Testis (tissue), 3 donors: ENCODE measurements around the gene LRRC8C. TPM values are rescaled to one million over a fixed set of nuclear protein-coding genes. Genes with fewer than 3 reads are reported as not detected.

ENCODE experiments used
- DNase-seq: peaks from one replicate; pipeline ENCODE4 v3.0.0-alpha.2; 2019
- H3K27ac ChIP-seq, 2 donors: fragments of 200-600 bp; sonication (generic); one replicate each; pipeline ENCODE4 v1.5.1; 2019
- H3K27me3 ChIP-seq: fragments of 200-600 bp; sonication (generic); one replicate; pipeline ENCODE4 v1.5.1; 2019
- H3K36me3 ChIP-seq: fragments of 200-600 bp; sonication (generic); one replicate; pipeline ENCODE4 v1.5.1; 2017; ENCODE audit warnings: low read depth; ENCODE audit errors: missing control alignments
- H3K4me1 ChIP-seq: fragments of 200-600 bp; sonication (generic); one replicate; pipeline ENCODE4 v1.5.1; 2019
- H3K4me3 ChIP-seq, 2 donors: fragments of 200-600 bp; sonication (generic); one replicate each; pipeline ENCODE4 v1.5.1; 2017 to 2019
- H3K9me3 ChIP-seq: fragments of 200-600 bp; sonication (generic); one replicate; pipeline ENCODE4 v1.5.1; 2017
- CTCF ChIP-seq, 3 experiments: fragments of 450-650 bp in 2 of 3; fragments of 200-600 bp in 1 of 3; sonication (generic) in 1 of 3; IDR thresholded peaks; one replicate each; pipeline ENCODE4 v1.5.1; 2016 to 2019; ENCODE audit warnings: antibody characterized with exemption in 3 of 3, mild to moderate bottlenecking in 2 of 3, moderate library complexity in 1 of 3
- POLR2A ChIP-seq: fragments of 450-650 bp; IDR thresholded peaks from one replicate; pipeline ENCODE4 v1.6.1; 2017; ENCODE audit warnings: antibody characterized with exemption, mild to moderate bottlenecking, moderate library complexity
- WGBS, 2 donors: methylation state at CpG; one replicate each; pipeline ENCODE4 v1.1.5; 2018; 5-methylcytosine and 5-hydroxymethylcytosine counted together
- intact Hi-C: fragments of 100-400 bp; cut with DNase I; formaldehyde crosslinking; loops from one replicate; pipeline ENCODE4 v1.15.1; 2023; ENCODE audit warnings: low total_unique reads
- polyA plus RNA-seq: library from polyadenylated mRNA; stranded (reverse); fragments of 350-450 nt; fragmentation: Illumina TruSeq; extraction: RNeasy Lipid Tissue Mini Kit (QIAGEN cat#74804); gene quantifications from one replicate; pipeline ENCODE4 v1.2.3, GENCODE V29; 2014; ENCODE audit warnings: low read depth, low replicate concordance; ENCODE audit not compliant: insufficient read depth
- total RNA-seq, 2 donors: library from RNA; depleted of rRNA; stranded (reverse); fragments of >200 nt; gene quantifications; one replicate each; pipeline ENCODE4 v1.2.3, GENCODE V29; 2016

The LRRC8C gene
- total and polyA plus RNA-seq, 3 donors from 2014 or later = 8.2 to 19.8 (median 16.2) TPM

GRCh38 chr1:89697383-89697782 is 64.5 kb downstream of the LRRC8C start:
- H3K27me3 ChIP-seq = no peaks in the 10 kb centered on the region
- H3K27ac ChIP-seq = no peak overlapping the region
- peaks cover 5% of the 10 kb centered on the region for H3K4me1 ChIP-seq
- no peaks in the 10 kb centered on the region for H3K9me3 ChIP-seq
- no peak for TF ChIP-seq POLR2A
- no peak for TF ChIP-seq CTCF (IDR thresholded peaks at IDR 0.05)
- intact Hi-C loops = no loop called here
- DNase-seq = no peak
- no peak overlapping the region for H3K4me3 ChIP-seq
- whole genome bisulfite sequencing, 2 donors = 23 to 31% methylated on average over 1 of the region's 1 CpG
- no peaks in the 10 kb centered on the region for H3K36me3 ChIP-seq

GRCh38 chr1:89698020-89698560 is 65.2 kb downstream of the LRRC8C start:
- 63 to 66% methylated on average over 3 of the region's 3 CpGs for WGBS, 2 donors
- intact Hi-C loops = no loop called here
- Histone ChIP-seq H3K27me3 (no peaks in the 10 kb centered on the region), H3K9me3 (no peaks in the 10 kb centered on the region), H3K4me1 (peaks cover 2% of the 10 kb centered on the region), H3K4me3 (no peak overlapping the region), H3K27ac (no peak overlapping the region), H3K36me3 (no peaks in the 10 kb centered on the region)
- TF ChIP-seq POLR2A = no peak
- TF ChIP-seq CTCF (IDR thresholded peaks at IDR 0.05) = no peak
- no peak for DNase-seq

GRCh38 chr1:89698624-89699023 is 65.7 kb downstream of the LRRC8C start:
- 76 to 77% methylated on average over 1 of the region's 1 CpG for WGBS, 2 donors
- Histone ChIP-seq H3K4me3 (no peak overlapping the region), H3K4me1 (no peaks in the 10 kb centered on the region), H3K36me3 (no peaks in the 10 kb centered on the region), H3K27me3 (no peaks in the 10 kb centered on the region), H3K9me3 (no peaks in the 10 kb centered on the region), H3K27ac (no peak overlapping the region)
- intact Hi-C loops = no loop called here
- TF ChIP-seq POLR2A (no peak), CTCF (IDR thresholded peaks at IDR 0.05) (no peak)
- no peak for DNase-seq

DNA sequence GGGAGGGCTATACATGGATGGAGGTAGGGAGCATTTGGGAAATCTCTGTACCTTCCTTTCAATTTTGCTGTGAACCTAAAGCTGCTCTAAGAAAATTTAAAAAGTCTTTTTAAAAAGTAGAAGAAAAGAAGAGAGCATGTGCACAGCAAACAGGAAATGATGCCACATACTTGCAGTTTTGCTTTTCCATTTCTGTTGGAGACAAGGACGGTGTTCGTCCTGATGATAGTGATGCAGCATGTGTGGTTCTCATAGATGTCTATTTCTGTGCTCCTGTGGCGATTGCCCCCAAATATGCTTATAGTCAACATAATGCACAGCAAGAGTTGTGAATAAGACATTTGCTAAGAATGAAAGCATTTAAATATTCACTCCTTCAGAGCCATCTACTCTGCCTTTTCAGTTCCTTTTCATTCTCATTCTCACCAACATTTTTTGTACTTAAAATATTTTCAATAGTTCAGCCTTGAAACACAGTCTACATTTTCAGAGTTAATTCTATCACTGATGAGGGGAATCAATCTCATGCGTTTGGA is 66.6 kb downstream of the LRRC8C start:
- H3K9me3 ChIP-seq = no peaks in the 10 kb centered on the region
- no peak for DNase-seq
- H3K4me1 ChIP-seq = no peaks in the 10 kb centered on the region
- no peaks in the 10 kb centered on the region for H3K36me3 ChIP-seq
- H3K27ac ChIP-seq = no peak overlapping the region
- WGBS, 2 donors = 85% methylated on average over 4 of the region's 4 CpGs
- H3K4me3 ChIP-seq = no peak overlapping the region
- H3K27me3 ChIP-seq = no peaks in the 10 kb centered on the region
- TF ChIP-seq CTCF (IDR thresholded peaks at IDR 0.05) (no peak), POLR2A (no peak)
- intact Hi-C loops = no loop called here

DNA sequence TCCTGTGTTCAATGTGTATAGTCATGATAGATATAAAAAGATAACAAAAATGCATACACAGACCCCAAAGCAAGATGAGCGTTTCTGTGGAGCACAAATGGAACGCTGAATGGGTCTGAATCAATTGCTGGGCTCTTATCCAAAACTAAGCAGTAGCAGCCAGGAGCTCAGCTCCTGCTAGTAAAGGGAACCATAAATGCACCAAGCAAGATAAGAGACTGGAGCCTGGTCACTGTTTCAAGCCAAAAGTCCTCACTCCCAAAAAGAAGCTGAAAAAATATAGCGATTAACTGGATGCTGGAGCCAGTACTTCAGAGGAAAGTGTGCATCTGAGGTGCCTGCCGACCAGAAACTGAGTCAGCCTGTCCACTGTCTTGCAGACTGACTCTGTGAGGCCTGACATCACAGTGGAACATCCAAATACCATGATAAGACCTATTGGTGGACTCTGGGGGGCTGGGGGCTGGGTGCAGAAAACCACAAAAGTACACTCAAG is 68.9 kb downstream of the LRRC8C start:
- no peak for DNase-seq
- no peaks in the 10 kb centered on the region for H3K27me3 ChIP-seq
- intact Hi-C loops = no loop called here
- H3K4me3 ChIP-seq = no peak overlapping the region
- no peaks in the 10 kb centered on the region for H3K36me3 ChIP-seq
- H3K9me3 ChIP-seq = no peaks in the 10 kb centered on the region
- WGBS, 2 donors = 60 to 70% methylated on average over 4 of the region's 4 CpGs
- no peaks in the 10 kb centered on the region for H3K4me1 ChIP-seq
- TF ChIP-seq CTCF (IDR thresholded peaks at IDR 0.05) = no peak
- TF ChIP-seq POLR2A = no peak
- no peak overlapping the region for H3K27ac ChIP-seq
